Colonic mucosa (tissue), 4 donors: ENCODE measurements around the gene PITX3. TPM values are rescaled to one million over a fixed set of nuclear protein-coding genes. Genes with fewer than 3 reads are reported as not detected.

Experiments
- DNase-seq: peaks from one replicate; pipeline ENCODE4 v3.0.0-alpha.2; 2020
- H3K27ac ChIP-seq: fragments of 200-600 bp; one replicate; pipeline ENCODE4 v1.8.0; 2021
- H3K27me3 ChIP-seq: fragments of 200-600 bp; one replicate; pipeline ENCODE4 v1.8.0; 2021
- H3K36me3 ChIP-seq: fragments of 200-600 bp; one replicate; pipeline ENCODE4 v1.8.0; 2021
- H3K4me1 ChIP-seq: fragments of 200-600 bp; one replicate; pipeline ENCODE4 v1.8.0; 2021; ENCODE audit warnings: mild to moderate bottlenecking
- H3K4me3 ChIP-seq: fragments of 200-600 bp; one replicate; pipeline ENCODE4 v1.8.0; 2021
- H3K9ac ChIP-seq, 2 donors: one replicate each; pipeline ENCODE4 v1.7.0; 2013; ENCODE audit warnings: control low read depth in 2 of 2, low read depth in 2 of 2, low read length in 2 of 2
- H3K9me3 ChIP-seq: fragments of 200-600 bp; one replicate; pipeline ENCODE4 v1.8.0; 2021
- CTCF ChIP-seq: fragments of 200-600 bp; IDR thresholded peaks from one replicate; pipeline ENCODE4 v1.8.0; 2022; ENCODE audit warnings: antibody characterized with exemption, mild to moderate bottlenecking
- intact Hi-C: fragments of 100-400 bp; cut with DNase I; formaldehyde crosslinking; loops from one replicate; pipeline ENCODE4 v1.14.1; 2022
- total RNA-seq, 2 donors: library from RNA; stranded (reverse); fragmentation: NEBNext Ultra II Directional in 1 of 2; extraction: Animal tissue kit (Norgen Biotek cat#: 25700) in 1 of 2; gene quantifications; one replicate each; pipeline ENCODE4 v1.2.1, GENCODE V29; 2021
- donor health status: healthy.
- donor health status: DM: no; HTN: no; CAD: no.
- donor health status: DM: no; HTN: no; CAD: no.

Gene PITX3
- not detected for total RNA-seq

- intact Hi-C loops: no loop called here
- Histone ChIP-seq H3K36me3 (no peaks in the 10 kb centered on the region), H3K4me1 (peaks cover 16% of the 10 kb centered on the region), H3K27ac (no peak within 1 kb of the TSS), H3K9ac (peak within 1 kb of the TSS; percentile 22 to 27), H3K4me3 (peak within 1 kb of the TSS; percentile 52), H3K9me3 (no peaks in the 10 kb centered on the region), H3K27me3 (peaks cover 23% of the 10 kb centered on the region)
- peak; percentile 94 for DNase-seq
- TF ChIP-seq CTCF: no peak
Observed at GRCh38 chr10:102241444-102242117, at the start of gene PITX3. TSS of gene PITX3 (minus strand) at chr10:102241512. CDS start at chr10:102232080, 9,432 bp downstream.

GRCh38 chr10:102289840-102290239 lies 48.5 kb upstream of the PITX3 start:
- intact Hi-C loops: no loop called here
- no peaks in the 10 kb centered on the region for H3K4me1 ChIP-seq
- no peak for TF ChIP-seq CTCF

GRCh38 chr10:102289356-102289755 lies 48.0 kb upstream of the PITX3 start:
- Histone ChIP-seq H3K4me1 (no peaks in the 10 kb centered on the region), H3K27ac (no peak overlapping the region), H3K9me3 (no peaks in the 10 kb centered on the region), H3K36me3 (no peaks in the 10 kb centered on the region), H3K4me3 (no peak overlapping the region), H3K9ac (no peak overlapping the region), H3K27me3 (no peaks in the 10 kb centered on the region)
- intact Hi-C loops: no loop called here
- DNase-seq: no peak
- no peak for TF ChIP-seq CTCF

More at GRCh38 chr10:102289840-102290239, 48.5 kb upstream of the PITX3 start:
- Histone ChIP-seq H3K27ac (no peak overlapping the region), H3K9me3 (no peaks in the 10 kb centered on the region), H3K4me3 (no peak overlapping the region), H3K9ac (no peak overlapping the region), H3K36me3 (no peaks in the 10 kb centered on the region), H3K27me3 (no peaks in the 10 kb centered on the region)
- DNase-seq: no peak

- Histone ChIP-seq H3K27me3 (no peaks in the 10 kb centered on the region), H3K4me1 (no peaks in the 10 kb centered on the region), H3K27ac (no peak overlapping the region), H3K36me3 (peaks cover 8% of the 10 kb centered on the region), H3K9ac (no peak overlapping the region), H3K9me3 (no peaks in the 10 kb centered on the region), H3K4me3 (no peak overlapping the region)
- no peak for TF ChIP-seq CTCF
- intact Hi-C loops: no loop called here
- DNase-seq: no peak
Observed at GRCh38 chr10:102287991-102288390, 46.7 kb upstream of the PITX3 start.

- Histone ChIP-seq H3K36me3 (peaks cover 8% of the 10 kb centered on the region), H3K9me3 (no peaks in the 10 kb centered on the region), H3K4me3 (no peak overlapping the region), H3K9ac (no peak overlapping the region), H3K27ac (no peak overlapping the region), H3K27me3 (no peaks in the 10 kb centered on the region), H3K4me1 (no peaks in the 10 kb centered on the region)
- intact Hi-C loops: no loop called here
- TF ChIP-seq CTCF: no peak
- no peak for DNase-seq
Observed at GRCh38 chr10:102287538-102287937, 46.2 kb upstream of the PITX3 start.
